H1 (cell line): ENCODE measurements around the gene CAVIN1. TPM values are rescaled to one million over a fixed set of nuclear protein-coding genes. Genes with fewer than 3 reads are reported as not detected.

Source experiments
- CHD7 ChIP-seq: fragments of 300-600 bp; sonication (generic); IDR thresholded peaks from 2 replicates; pipeline ENCODE4 v1.7.1; 2012; ENCODE audit warnings: low read length, moderate library complexity, mild to moderate bottlenecking, inconsistent platforms; ENCODE audit not compliant: insufficient replicate concordance
- E2F6 ChIP-seq: IDR thresholded peaks from 2 replicates; pipeline ENCODE4 v1.6.1; 2012; ENCODE audit warnings: inconsistent platforms
- EZH2 ChIP-seq: fragments of 200-600 bp; sonication (generic); IDR thresholded peaks from 2 replicates; pipeline ENCODE4 v1.7.1; 2012; ENCODE audit warnings: low read depth, mild to moderate bottlenecking, moderate library complexity, low read length, inconsistent platforms; ENCODE audit not compliant: severe bottlenecking
- JUND ChIP-seq: IDR thresholded peaks from 2 replicates; pipeline ENCODE4 v1.6.1; 2011; ENCODE audit warnings: mild to moderate bottlenecking, improper control_type of control experiment, low read length
- KDM5A ChIP-seq: fragments of 200-600 bp; IDR thresholded peaks from 2 replicates; pipeline ENCODE4 v1.7.1; 2012; ENCODE audit warnings: mild to moderate bottlenecking, low read length, inconsistent platforms, mixed read lengths
- NANOG ChIP-seq: IDR thresholded peaks from 2 replicates; pipeline ENCODE4 v1.6.1; 2011; ENCODE audit warnings: low read length, low read depth, mild to moderate bottlenecking, inconsistent platforms; ENCODE audit not compliant: insufficient read depth, poor library complexity, severe bottlenecking
- RAD21 ChIP-seq, 2 experiments: IDR thresholded peaks in 1 of 2; conservative IDR thresholded peaks in 1 of 2; 2 replicates each; pipeline ENCODE4 v1.6.1; 2011; ENCODE audit warnings: low read depth in 2 of 2, low read length in 2 of 2, improper control_type of control experiment in 1 of 2, inconsistent platforms in 1 of 2, mild to moderate bottlenecking in 1 of 2, moderate library complexity in 1 of 2
- SAP30 ChIP-seq: fragments of 300-600 bp; sonication (generic); IDR thresholded peaks from 2 replicates; pipeline ENCODE4 v1.7.1; 2012; ENCODE audit warnings: low read length, moderate library complexity, mild to moderate bottlenecking, inconsistent platforms; ENCODE audit not compliant: insufficient read depth, insufficient replicate concordance
- TAF1 ChIP-seq: IDR thresholded peaks from 2 replicates; pipeline ENCODE4 v1.6.1; 2011; ENCODE audit warnings: mild to moderate bottlenecking, low read depth, low read length
- polyA plus RNA-seq, 7 experiments: library from polyadenylated mRNA; depleted of rRNA in 3 of 7; stranded (reverse) in 5 of 7; unstranded in 2 of 7; fragments of >200 nt in 5 of 7; fragments of 200-250 nt in 2 of 7; gene quantifications; 1 replicate in 5 of 7; 2 replicates in 1 of 7; 4 replicates in 1 of 7; pipeline versions ENCODE4 v1.2.1 to v1.2.3, GENCODE V29; 2011 to 2013; ENCODE audit warnings: missing spikeins in 2 of 7, mixed read lengths in 2 of 7
- total RNA-seq: library from RNA; stranded (reverse); fragmentation: NEBNext Ultra II Directional; extraction: Animal tissue kit (Norgen Biotek cat#: 25700); gene quantifications from 2 replicates; pipeline ENCODE4 v1.2.1, GENCODE V29; 2021

The CAVIN1 gene
- total and polyA plus RNA-seq, 2 of the 8 experiments (the other 6 are each of a cell fraction or from before 2014, with no cell fraction given): 16.2 to 41.6 TPM

- no peak for TF ChIP-seq CHD7
- TF ChIP-seq RAD21 (IDR thresholded peaks at IDR 0.05 in 1 of 2, conservative IDR thresholded peaks at IDR 0.05 in 1 of 2; ENCODE audit: low read depth in 2 of 2, low read length in 2 of 2): no peak
- TF ChIP-seq KDM5A: no peak
- no peak for TF ChIP-seq EZH2
- no peak for TF ChIP-seq TAF1
- no peak for TF ChIP-seq JUND
- no peak for TF ChIP-seq NANOG
- no peak for TF ChIP-seq SAP30
- no peak for TF ChIP-seq E2F6
These were observed 33.2 kb downstream of the CAVIN1 start (continued) for GRCh38 chr17:42389899-42390298.
